ENCODE results near the gene ZMYM4.
A peak's percentile ranks its signal among the peaks of the same experiment; 100 is the strongest.
"Not testable (repeated sequence)": the region's sequence is repeated elsewhere in the genome, so short reads cannot be mapped to it uniquely, and the experiment has no call there.

Gene ZMYM4

GRCh38 chr1:35268282-35269200 is at the start of gene ZMYM4:
TSS of gene ZMYM4 (plus strand) at chr1:35268709. CDS start at chr1:35269047, 338 bp downstream.
- peak; percentile 94 for DNase-seq

DNA sequence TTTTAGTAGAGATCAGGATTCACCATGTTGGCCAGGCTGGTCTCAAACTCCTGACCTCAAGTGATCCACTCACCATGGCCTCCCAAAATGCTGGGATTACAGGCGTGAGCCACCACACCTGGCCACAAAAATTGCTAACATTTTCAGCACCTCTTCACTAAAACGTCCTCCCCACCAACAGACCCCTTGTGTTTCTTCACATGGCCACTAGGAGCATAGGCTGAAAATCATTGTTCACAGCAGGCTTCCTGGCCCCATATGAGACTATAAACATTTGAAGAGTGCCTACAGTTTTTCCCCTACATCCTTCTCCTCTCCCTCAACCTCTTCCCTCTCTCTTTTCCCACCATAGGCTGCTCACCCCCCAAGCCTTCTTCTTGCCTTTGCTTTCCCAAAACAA is 47.5 kb upstream of the ZMYM4 start:
- DNase-seq, result peak in 1 of 2 donors; percentile 28

DNA sequence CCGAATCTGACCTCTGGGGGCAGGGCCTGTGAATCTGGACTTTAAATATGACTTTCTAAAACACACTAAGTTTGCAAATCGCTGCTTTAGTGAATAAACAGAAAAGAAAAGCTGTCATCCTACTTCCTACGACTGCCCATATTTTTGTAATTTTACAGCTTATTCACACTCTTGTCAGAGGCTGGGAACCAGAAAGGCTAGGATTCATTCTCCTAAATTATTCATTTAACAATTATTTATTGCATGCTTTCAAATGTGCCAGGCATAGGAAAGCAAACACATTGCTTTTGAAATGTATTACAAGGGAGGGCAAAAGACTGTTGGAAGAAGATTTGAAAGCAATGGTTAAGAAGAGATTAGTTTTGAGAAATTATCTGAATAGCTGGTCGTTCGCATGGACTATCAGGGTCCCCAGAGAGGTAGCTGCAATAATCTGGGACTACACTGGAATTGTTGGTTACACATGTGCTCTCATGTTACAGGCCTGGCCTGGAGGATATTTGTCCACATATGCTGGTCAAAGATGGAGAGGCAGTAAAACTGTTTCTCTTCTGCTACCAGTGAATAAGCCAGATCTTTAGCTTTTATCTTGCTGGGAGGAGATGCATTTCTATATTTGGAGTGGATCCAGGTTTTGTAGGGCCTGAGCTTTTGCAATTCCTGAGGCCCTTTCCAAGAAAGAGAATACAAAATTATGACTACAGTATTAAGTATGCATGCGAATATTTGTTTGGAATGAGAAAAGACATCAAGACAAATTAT is 46.0 kb upstream of the ZMYM4 start:
- DNase-seq, result no peak

- no peak for DNase-seq
Observed at GRCh38 chr1:35223084-35223630, 45.4 kb upstream of the ZMYM4 start.

- no peak for DNase-seq
Observed at GRCh38 chr1:35226546-35226945, 42.0 kb upstream of the ZMYM4 start.

GRCh38 chr1:35229587-35230360 is 38.7 kb upstream of the ZMYM4 start:
- no peak for DNase-seq

GRCh38 chr1:35231287-35231686 is 37.2 kb upstream of the ZMYM4 start:
- DNase-seq, result no peak

- DNase-seq, result not testable (repeated sequence)
Observed at GRCh38 chr1:35236772-35237171, 31.7 kb upstream of the ZMYM4 start.

DNA sequence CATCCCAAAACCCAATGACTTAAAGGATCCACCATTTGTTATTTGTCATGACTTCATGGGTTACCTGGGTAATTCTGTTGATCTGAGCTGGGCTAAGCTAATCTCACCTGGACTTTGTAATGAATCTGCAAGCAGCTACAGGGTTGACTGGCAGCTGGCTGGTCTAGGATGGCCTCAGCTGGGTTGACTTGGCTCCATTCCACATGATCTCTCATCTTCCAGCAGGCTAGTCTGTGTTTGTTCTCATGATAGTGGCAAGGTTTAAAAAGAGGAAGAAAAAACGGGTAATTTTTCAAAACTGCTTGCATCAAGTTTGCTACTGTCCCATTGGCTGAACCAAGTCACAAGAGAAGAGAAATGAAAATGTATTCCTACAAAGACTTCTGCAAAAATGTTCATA is 24.8 kb upstream of the ZMYM4 start:
- DNase-seq, result no peak

- DNase-seq, result no peak
Observed at GRCh38 chr1:35247256-35247655, 21.3 kb upstream of the ZMYM4 start.

DNA sequence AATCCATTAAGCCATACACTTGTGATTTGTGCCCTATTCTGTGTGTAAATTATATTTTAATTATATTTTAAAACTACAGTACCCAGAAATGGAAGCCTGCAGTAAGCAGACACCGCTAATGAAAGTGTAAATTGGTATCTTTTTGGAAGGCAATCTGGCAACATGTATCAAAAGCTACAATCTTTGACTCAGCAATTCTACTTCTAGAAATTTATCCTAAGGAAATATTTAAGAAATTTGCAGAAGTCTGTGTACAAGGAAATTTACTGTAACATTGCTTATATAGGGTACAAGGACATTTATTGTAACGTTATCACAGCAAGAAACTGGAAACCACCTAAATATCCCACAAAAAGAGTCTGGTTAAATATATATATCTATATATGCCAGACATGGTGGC is 14.6 kb upstream of the ZMYM4 start:
- no peak for DNase-seq

DNA sequence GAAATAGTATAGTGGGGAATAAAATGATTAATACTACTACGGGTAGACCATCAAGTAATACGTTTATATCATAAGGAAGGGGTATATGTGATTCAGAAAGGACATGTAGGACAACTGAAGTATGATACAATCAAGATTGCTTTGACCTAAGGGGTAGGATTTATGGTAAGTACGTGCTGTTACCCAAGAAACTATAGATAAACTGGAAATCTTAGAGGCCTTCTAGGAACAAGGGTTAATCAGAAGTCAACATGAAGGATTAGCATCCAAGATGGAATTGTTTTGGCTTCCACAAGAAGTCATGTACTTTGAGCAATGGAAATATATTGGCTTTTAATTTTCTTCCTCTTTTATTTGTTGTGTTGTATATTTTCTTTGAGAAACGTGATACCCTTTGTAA is 13.2 kb upstream of the ZMYM4 start:
- DNase-seq, result no peak

DNA sequence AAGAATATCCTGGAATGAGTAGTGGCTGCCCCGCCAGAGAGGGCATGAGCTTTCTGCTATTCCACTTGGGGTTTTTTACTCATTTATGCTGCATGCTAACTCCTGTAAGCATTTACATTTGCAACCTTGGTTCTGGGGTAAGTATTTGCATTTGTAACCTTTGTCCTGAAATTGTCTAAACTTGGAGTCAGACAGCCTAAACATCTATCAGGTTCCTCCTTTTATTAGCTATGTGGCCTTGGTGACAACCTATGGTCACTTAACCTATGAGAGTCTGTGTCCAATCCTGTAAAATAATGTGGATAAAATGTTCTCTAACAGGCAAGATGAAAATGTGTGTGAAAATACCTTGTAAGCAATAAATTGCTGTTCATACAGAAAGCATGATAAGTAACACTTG is 8.9 kb upstream of the ZMYM4 start:
- no peak for DNase-seq

GRCh38 chr1:35261412-35262120 is 6.9 kb upstream of the ZMYM4 start:
- DNase-seq, result no peak

DNA sequence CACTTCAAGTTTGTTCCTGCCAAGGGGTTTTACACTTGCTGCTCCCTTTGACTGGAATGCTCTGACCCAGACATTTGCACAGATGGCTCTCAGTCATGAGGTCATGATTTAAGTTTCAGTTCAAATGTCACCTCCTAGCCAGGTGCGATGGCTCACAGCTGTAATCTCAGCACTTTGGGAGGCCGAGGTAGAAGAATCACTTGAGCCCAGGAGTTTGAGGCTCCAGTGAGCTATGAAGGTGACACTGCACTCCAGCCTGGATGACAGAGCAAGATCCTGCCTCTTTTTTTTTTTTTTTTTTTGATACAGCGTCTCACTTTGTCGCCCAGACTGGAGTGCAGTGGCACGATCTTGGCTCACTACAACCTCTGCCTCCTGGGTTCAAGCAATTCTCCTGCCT is 4.5 kb upstream of the ZMYM4 start:
- DNase-seq, result no peak

DNA sequence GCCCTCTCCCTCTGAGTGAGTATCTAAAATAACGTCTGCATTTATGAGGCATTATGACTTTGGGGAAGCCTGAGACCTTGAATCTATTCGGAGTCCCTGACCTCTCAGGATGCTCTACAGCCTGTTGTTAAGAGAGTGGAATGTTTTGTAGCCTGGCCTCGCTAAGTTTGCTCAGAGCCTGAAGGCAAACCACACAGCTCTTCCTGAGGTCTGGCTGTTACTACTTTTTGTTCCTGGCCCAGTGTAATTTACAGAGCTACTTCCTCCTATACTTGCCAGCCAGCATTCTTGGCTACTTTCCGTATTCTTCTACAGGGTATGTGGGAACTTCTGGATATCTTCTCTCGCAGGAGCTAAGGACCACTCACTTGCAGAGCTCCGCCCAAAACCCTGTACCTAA is 3.6 kb upstream of the ZMYM4 start:
- no peak for DNase-seq

GRCh38 chr1:35266306-35266705 is 2.2 kb upstream of the ZMYM4 start:
- no peak for DNase-seq

DNA sequence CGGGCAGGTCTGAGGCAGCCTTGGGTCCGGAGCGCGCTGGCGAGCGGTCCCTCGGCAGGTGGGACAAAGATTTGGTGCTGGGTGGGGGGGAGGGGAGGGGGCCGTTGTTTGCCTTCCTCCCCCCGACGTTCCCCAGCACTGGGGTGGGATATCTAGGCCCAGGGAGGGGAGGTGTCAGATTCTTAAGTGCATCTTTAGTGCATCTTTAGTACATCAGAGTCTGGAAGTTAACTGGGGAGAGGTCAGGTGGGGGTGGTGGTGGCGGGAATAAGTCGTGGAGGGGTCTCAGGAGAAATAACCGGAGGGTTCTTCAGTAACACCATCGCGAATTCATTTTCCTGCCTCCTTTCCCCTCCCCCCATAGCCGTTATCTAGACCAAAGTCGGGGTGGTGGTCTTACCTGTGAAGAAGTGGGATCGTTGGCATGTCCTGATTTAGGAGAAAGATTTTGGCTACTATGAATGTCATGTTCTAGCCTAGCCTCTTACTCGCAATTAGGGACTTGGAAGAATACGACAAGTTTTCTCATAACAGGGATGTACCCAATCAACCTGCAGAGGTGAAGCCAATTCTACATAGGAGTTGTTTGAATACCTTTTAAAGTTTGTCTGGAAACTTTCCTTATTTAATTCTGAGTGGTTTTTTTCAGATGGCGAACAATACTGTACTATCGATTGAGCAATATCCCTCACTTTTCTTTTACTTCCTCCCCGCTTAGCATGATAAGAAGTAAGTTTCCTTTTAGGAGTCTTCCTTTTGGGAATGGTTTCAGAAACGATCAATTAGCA is 886 bp downstream of the ZMYM4 start:
- DNase-seq, result peak in 1 of 2 donors; percentile 6

GRCh38 chr1:35269989-35270289 is 1.4 kb downstream of the ZMYM4 start:
- no peak for DNase-seq

DNA sequence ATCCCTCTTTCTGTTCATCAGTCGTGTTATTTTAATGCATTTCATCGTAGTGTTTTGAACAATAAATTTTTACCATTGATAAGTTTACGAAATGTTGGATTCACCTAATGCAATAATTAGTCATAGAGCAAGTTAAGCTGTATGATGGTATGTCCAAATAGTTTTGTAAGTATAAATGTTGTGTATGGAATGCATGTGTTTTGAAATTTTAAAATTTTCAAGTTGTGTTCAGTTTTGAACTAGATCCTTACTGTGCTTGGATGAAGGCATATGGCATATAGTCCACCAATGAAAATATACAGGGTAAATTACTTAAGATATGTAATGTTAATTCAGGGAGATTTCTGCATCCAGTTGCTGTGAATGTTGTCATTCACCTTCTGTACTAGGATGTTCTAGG is 2.3 kb downstream of the ZMYM4 start:
- DNase-seq, result no peak

DNA sequence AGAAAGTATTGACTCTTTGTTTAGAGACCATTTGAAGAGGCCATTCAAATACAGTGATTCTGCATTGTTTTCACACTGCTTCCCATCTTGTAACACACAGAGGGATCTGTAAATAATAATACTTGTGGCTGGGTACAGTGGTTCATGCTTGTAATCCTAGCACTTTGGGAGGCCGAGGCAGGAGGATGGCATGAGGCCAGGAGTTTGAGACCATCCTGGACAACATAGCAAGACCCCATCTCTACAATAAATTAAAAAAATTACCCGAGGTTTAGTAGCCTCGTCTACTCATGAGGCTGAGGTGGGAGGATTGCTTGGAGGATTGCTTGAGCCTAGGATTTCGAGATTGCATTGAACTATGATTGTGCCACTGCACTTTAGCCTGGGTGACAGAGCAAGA is 5.7 kb downstream of the ZMYM4 start:
- no peak for DNase-seq

All from CD4-positive, alpha-beta T cell treated with Interferon alpha-2 for 1 hour (primary cell).